ENCODE data around the gene NDUFB11. TPM values are rescaled to one million over a fixed set of nuclear protein-coding genes. Genes with fewer than 3 reads are reported as not detected.

NDUFB11 gene
- 149 to 178 TPM (median 169 TPM) in 5 replicates for total RNA-seq (2022; extraction: Qiagen RNA extraction)

GRCh38 chrX:47144626-47145394, at the start of gene NDUFB11, which contains the start of gene RBM10:
TSS of gene NDUFB11 (minus strand) at chrX:47144702. CDS start at chrX:47144679, 23 bp downstream.
TSS of gene RBM10 (plus strand) at chrX:47145221. CDS start at chrX:47147482, 2,261 bp downstream.

GRCh38 chrX:47193475-47194193, 49.1 kb upstream of the NDUFB11 start, which contains the start of gene UBA1:
TSS of gene UBA1 (plus strand) at chrX:47193829. CDS start at chrX:47198803, 4,974 bp downstream.

Other genes with a start within 250 kb of the NDUFB11 start
- 11.0 to 13.4 TPM (median 12.1 TPM) in 5 replicates for gene JADE3, start 232.3 kb downstream of the NDUFB11 start, total RNA-seq (2022; extraction: Qiagen RNA extraction)
- not detected in 5 replicates for gene RGN, start 66.3 kb downstream of the NDUFB11 start, total RNA-seq (2022; extraction: Qiagen RNA extraction)
- gene RBM10, start 519 bp upstream of the NDUFB11 start, total RNA-seq (2022; extraction: Qiagen RNA extraction): 30.4 to 44.1 TPM (median 39.0 TPM) in 5 replicates
- 162 to 201 TPM (median 186 TPM) in 5 replicates for gene UBA1, start 49.1 kb upstream of the NDUFB11 start, total RNA-seq (2022; extraction: Qiagen RNA extraction)
- gene CDK16, start 74.0 kb upstream of the NDUFB11 start, total RNA-seq (2022; extraction: Qiagen RNA extraction): 93.7 to 115 TPM (median 107 TPM) in 5 replicates
- gene USP11, start 88.3 kb upstream of the NDUFB11 start, total RNA-seq (2022; extraction: Qiagen RNA extraction): 49.0 to 58.5 TPM (median 53.2 TPM) in 5 replicates
- not detected in 5 replicates for gene ZNF157, start 225.9 kb upstream of the NDUFB11 start, total RNA-seq (2022; extraction: Qiagen RNA extraction)